PC-3 (cell line): ENCODE measurements around the gene CACNA2D2.

Source experiments
- EZH2phosphoT487 ChIP-seq: fragments of 300-600 bp; sonication (generic); IDR thresholded peaks from 2 replicates; pipeline ENCODE4 v1.6.1; 2018; ENCODE audit warnings: mild to moderate bottlenecking, antibody characterized with exemption, low read length, borderline replicate concordance
- TF ChIP-seq, protein P1 (sequence below): fragments of 300-600 bp; sonication (generic); conservative IDR thresholded peaks from 2 replicates; pipeline ENCODE4 v1.5.1; 2017; ENCODE audit warnings: antibody characterized with exemption, low read depth, mild to moderate bottlenecking, low read length

DNA sequence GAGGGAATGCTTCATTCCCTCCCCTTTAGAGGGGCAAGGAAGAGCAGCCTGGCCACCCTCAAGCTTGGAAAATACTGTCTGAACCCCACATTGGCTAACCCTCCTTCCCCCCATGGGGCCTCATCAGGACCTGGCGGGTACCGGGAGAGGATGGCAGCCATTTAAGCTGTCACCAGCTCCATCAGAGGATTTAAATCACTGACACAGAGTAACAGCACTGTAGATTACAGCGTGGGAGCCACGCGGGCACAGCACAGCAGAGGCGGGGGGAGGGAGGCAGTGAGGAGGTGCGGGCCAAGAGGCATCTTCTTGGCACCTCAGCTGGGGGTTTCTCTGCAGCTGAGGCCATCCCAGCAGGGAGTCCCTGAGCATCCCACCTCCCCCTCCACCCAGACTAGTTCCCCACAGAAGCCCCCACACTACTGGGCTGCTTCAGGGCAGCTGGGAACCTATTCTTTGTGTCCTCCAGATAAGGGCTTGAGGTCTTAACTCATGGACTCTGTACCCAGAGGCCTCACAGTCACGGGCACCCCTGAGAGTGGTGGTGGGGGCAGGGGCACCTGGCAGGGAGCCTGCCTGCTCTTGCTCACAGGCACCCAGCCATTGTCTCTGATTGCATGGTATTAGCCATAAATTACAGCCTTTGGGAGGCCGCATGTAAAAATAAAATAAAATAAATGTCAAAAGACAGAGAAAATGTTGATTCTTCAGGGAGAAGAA is 21.9 kb upstream of the CACNA2D2 start:
- TF ChIP-seq, protein P1, sequence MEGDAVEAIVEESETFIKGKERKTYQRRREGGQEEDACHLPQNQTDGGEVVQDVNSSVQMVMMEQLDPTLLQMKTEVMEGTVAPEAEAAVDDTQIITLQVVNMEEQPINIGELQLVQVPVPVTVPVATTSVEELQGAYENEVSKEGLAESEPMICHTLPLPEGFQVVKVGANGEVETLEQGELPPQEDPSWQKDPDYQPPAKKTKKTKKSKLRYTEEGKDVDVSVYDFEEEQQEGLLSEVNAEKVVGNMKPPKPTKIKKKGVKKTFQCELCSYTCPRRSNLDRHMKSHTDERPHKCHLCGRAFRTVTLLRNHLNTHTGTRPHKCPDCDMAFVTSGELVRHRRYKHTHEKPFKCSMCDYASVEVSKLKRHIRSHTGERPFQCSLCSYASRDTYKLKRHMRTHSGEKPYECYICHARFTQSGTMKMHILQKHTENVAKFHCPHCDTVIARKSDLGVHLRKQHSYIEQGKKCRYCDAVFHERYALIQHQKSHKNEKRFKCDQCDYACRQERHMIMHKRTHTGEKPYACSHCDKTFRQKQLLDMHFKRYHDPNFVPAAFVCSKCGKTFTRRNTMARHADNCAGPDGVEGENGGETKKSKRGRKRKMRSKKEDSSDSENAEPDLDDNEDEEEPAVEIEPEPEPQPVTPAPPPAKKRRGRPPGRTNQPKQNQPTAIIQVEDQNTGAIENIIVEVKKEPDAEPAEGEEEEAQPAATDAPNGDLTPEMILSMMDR, result no peak
- no peak for TF ChIP-seq EZH2phosphoT487
